NB4 (cell line): ENCODE measurements around the gene SUGP1.

Experiments
- MYC ChIP-seq: IDR thresholded peaks from 2 replicates; pipeline ENCODE4 v1.6.1; 2011; ENCODE audit warnings: low read depth, low read length
- TF ChIP-seq, protein P1 (sequence below): IDR thresholded peaks from one replicate; pipeline ENCODE4 v1.5.1; 2012; ENCODE audit warnings: low read depth, low read length

DNA sequence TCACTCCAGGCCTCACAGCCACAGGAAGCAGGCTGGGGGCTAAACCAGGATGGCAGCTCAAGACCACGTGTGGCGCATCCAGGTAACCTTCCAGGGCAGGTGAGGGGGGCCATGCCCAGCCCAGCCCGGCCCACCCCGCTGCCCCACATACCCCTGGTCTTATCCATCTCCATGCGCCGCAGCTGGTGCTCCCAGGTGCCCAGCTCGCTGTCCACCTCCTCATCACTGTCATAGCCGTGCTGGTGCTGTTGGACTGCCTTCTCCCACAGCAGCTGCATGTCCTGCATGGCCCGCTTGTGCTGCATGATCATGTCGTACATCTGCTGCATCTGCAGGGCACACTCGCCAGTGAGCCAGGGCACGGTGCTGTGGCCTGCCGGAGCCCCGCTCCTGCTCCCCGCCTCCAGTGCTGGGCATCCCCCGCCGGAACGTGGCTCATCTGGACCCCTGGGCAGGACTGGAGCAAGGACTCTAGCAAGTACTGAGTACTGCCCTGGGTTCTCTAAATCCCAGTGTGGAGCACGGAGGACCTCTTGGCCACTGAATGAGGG lies 41.2 kb downstream of the SUGP1 start:
- no peak for TF ChIP-seq MYC
- TF ChIP-seq, protein P1, sequence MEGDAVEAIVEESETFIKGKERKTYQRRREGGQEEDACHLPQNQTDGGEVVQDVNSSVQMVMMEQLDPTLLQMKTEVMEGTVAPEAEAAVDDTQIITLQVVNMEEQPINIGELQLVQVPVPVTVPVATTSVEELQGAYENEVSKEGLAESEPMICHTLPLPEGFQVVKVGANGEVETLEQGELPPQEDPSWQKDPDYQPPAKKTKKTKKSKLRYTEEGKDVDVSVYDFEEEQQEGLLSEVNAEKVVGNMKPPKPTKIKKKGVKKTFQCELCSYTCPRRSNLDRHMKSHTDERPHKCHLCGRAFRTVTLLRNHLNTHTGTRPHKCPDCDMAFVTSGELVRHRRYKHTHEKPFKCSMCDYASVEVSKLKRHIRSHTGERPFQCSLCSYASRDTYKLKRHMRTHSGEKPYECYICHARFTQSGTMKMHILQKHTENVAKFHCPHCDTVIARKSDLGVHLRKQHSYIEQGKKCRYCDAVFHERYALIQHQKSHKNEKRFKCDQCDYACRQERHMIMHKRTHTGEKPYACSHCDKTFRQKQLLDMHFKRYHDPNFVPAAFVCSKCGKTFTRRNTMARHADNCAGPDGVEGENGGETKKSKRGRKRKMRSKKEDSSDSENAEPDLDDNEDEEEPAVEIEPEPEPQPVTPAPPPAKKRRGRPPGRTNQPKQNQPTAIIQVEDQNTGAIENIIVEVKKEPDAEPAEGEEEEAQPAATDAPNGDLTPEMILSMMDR = no peak
